HEK293T (cell line): ENCODE measurements around the gene ZBTB1.

Source experiments
- CTCF ChIA-PET: fragments of 350-600 bp; formaldehyde crosslinking; extraction: SDS; loops from one replicate; lab custom pipeline; 2021; ENCODE audit warnings: antibody characterized with exemption, inconsistent platforms; lab: Yijun Ruan, JAX
- POLR2A ChIA-PET: fragments of 350-600 bp; formaldehyde crosslinking; extraction: SDS; loops from one replicate; lab custom pipeline; 2020; ENCODE audit warnings: antibody characterized with exemption, inconsistent platforms; lab: Yijun Ruan, JAX
- DNase-seq: peaks from one replicate; pipeline ENCODE4 v3.0.0; 2012; ENCODE audit warnings: mixed read lengths; ENCODE audit errors: extremely low spot score
- ARNT ChIP-seq: fragments of 450-650 bp; IDR thresholded peaks from 2 replicates; pipeline ENCODE4 v1.6.1; 2017; ENCODE audit warnings: mild to moderate bottlenecking
- BHLHE40 ChIP-seq: fragments of 450-650 bp; IDR thresholded peaks from 2 replicates; pipeline ENCODE4 v1.6.1; 2016; ENCODE audit warnings: mild to moderate bottlenecking, moderate library complexity, borderline replicate concordance
- CTBP1 ChIP-seq: fragments of 450-650 bp; IDR thresholded peaks from 2 replicates; pipeline ENCODE4 v1.6.1; 2016; ENCODE audit warnings: borderline replicate concordance
- ELF4 ChIP-seq: fragments of 450-650 bp; IDR thresholded peaks from 2 replicates; pipeline ENCODE4 v1.6.1; 2017; ENCODE audit warnings: antibody characterized with exemption
- FOXA1 ChIP-seq: fragments of 450-650 bp; IDR thresholded peaks from 2 replicates; pipeline ENCODE4 v1.6.1; 2016; ENCODE audit warnings: mild to moderate bottlenecking
- FOXK2 ChIP-seq: fragments of 450-650 bp; IDR thresholded peaks from 2 replicates; pipeline ENCODE4 v1.6.1; 2016; ENCODE audit warnings: mild to moderate bottlenecking
- FOXM1 ChIP-seq: fragments of 450-650 bp; IDR thresholded peaks from 2 replicates; pipeline ENCODE4 v1.6.1; 2017; ENCODE audit warnings: mild to moderate bottlenecking, borderline replicate concordance
- HDGF ChIP-seq: fragments of 450-650 bp; IDR thresholded peaks from 2 replicates; pipeline ENCODE4 v1.6.1; 2017; ENCODE audit warnings: antibody characterized with exemption, borderline replicate concordance
- L3MBTL2 ChIP-seq: fragments of 450-650 bp; conservative IDR thresholded peaks from 2 replicates; pipeline ENCODE4 v1.6.1; 2016; ENCODE audit warnings: mild to moderate bottlenecking
- LEF1 ChIP-seq: fragments of 450-650 bp; IDR thresholded peaks from 2 replicates; pipeline ENCODE4 v1.6.1; 2017; ENCODE audit warnings: mild to moderate bottlenecking, borderline replicate concordance
- NFRKB ChIP-seq: fragments of 450-650 bp; IDR thresholded peaks from 2 replicates; pipeline ENCODE4 v1.6.1; 2016; ENCODE audit warnings: mild to moderate bottlenecking, moderate library complexity
- SP1 ChIP-seq: fragments of 450-650 bp; IDR thresholded peaks from 2 replicates; pipeline ENCODE4 v1.6.1; 2017
- SUZ12 ChIP-seq: fragments of 450-650 bp; IDR thresholded peaks from 2 replicates; pipeline ENCODE4 v1.6.1; 2016; ENCODE audit warnings: mild to moderate bottlenecking
- TARDBP ChIP-seq: fragments of 450-650 bp; IDR thresholded peaks from 2 replicates; pipeline ENCODE4 v1.6.1; 2016
- ZNF384 ChIP-seq: fragments of 450-650 bp; IDR thresholded peaks from 2 replicates; pipeline ENCODE4 v1.6.1; 2016
- TF ChIP-seq, protein P1 (sequence below): fragments of 450-650 bp; IDR thresholded peaks from 2 replicates; pipeline ENCODE4 v1.6.1; 2016

Gene ZBTB1, protein sequence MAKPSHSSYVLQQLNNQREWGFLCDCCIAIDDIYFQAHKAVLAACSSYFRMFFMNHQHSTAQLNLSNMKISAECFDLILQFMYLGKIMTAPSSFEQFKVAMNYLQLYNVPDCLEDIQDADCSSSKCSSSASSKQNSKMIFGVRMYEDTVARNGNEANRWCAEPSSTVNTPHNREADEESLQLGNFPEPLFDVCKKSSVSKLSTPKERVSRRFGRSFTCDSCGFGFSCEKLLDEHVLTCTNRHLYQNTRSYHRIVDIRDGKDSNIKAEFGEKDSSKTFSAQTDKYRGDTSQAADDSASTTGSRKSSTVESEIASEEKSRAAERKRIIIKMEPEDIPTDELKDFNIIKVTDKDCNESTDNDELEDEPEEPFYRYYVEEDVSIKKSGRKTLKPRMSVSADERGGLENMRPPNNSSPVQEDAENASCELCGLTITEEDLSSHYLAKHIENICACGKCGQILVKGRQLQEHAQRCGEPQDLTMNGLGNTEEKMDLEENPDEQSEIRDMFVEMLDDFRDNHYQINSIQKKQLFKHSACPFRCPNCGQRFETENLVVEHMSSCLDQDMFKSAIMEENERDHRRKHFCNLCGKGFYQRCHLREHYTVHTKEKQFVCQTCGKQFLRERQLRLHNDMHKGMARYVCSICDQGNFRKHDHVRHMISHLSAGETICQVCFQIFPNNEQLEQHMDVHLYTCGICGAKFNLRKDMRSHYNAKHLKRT

DNA sequence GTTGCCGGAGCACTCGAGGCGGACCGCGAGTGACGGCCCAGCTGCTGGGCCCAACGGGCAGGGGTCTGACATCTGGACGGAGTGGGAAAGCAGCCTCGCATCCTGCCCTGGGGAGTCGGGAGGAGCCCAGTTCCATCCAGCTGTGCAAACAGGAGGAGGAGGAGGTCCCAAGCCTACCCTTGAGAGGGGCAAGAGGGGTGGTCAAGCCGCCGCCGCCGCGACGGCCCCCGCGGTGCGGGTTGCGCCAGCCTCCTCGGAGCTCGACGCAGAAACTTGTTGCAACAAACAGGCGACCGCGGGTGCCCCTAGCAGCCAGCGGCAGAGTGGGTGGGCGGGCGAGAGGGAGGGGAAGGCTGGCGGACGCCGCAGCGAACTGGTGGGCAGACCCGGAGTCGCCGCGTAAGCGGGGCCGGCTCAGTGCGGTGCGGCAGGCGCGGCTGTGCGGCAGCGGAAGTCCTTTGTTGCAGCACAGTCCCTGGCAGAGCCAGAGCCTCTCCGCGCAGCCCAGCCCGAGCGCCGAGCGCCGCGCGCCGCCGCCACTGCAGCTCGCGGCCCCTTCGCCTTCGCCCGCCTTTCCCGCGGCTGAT, at the start of gene ZBTB1:
Gene ZBTB1 (plus strand): TSS at position 461 of the 587 bp plus-strand sequence. CDS start 16,735 bp downstream, outside the sequence.
- no peak; the same call in 1 of the 2 replicates for TF ChIP-seq L3MBTL2
- no peak for TF ChIP-seq NFRKB
- DNase-seq = peak; percentile 60
- CTCF ChIA-PET = interaction anchor here (0.6 to 0.9 kb wide), 2 partner anchors 11 to 506 kb away, joined by 3 read pairs; no protein-coding TSS in a partner anchor
- POLR2A ChIA-PET = interaction anchor here (0.7 to 2.2 kb wide), 18 partner anchors 9 to 167 kb away, joined by 3 to 8 read pairs (median 4); partner anchors contain the start of gene HSPA2

DNA sequence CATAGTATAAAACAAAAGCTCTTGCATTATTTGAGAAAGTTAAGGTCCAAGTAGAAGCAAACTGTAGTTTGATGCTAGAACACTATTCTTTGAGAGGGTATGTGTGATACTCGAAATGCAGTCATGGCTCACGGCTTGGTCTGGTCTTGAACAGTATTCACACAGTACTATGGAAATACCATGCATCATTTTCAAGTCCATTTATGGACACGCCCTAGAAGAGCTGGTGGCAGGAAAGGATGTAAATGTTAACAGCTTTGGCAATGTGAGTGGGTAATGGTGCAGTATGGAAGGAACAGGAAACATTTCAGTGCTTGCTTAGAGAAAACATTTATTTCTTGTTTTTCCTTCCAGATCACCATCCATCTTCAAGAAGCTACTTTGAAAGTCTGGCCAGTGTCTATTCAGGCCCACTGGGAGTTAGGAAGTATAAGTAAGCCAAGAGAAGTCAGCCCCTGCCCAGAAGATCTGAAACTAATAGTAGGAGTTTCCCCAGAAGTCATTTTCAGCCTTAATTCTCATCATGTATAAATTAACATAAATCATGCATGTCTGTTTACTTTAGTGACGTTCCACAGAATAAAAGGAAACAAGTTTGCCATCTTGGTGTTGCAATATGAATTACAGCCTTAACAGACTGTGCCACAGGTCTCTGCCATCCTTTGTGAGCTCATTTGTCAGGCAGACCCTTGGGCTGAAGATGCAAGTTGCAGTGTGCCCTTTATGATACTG, 45.0 kb upstream of the ZBTB1 start:
- no peak for DNase-seq
- ChIA-PET POLR2A (interaction anchor here (1.2 kb wide), 1 partner anchor 32 kb away, joined by 3 read pairs; no protein-coding TSS in a partner anchor), CTCF (no interaction called here)
- TF ChIP-seq FOXA1 (no peak), FOXM1 (no peak), CTBP1 (no peak)
- TF ChIP-seq, protein P1, sequence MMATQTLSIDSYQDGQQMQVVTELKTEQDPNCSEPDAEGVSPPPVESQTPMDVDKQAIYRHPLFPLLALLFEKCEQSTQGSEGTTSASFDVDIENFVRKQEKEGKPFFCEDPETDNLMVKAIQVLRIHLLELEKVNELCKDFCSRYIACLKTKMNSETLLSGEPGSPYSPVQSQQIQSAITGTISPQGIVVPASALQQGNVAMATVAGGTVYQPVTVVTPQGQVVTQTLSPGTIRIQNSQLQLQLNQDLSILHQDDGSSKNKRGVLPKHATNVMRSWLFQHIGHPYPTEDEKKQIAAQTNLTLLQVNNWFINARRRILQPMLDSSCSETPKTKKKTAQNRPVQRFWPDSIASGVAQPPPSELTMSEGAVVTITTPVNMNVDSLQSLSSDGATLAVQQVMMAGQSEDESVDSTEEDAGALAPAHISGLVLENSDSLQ = peak; percentile 52

DNA sequence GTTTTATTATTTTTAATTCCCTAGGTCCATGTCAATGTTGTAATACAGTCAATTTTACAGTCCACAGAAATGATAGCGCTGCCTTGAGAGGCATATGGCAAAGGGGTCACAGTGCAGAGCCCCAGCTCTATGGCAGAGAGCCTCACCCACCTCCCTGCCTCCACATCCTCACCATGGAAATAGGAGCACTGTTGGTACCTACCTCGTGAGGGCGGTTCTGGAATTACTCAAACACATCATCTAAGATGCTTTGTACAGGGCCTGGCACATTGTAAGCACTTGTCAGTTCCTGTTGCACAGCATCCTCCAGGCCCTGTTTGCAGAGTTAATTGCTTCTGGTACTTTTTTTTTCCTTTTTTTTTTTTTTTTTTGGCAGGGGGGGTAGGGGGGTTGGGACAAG, 43.3 kb upstream of the ZBTB1 start:
- POLR2A ChIA-PET = no interaction called here
- DNase-seq = no peak
- TF ChIP-seq TARDBP = no peak
- TF ChIP-seq SP1 = no peak
- CTCF ChIA-PET = no interaction called here

DNA sequence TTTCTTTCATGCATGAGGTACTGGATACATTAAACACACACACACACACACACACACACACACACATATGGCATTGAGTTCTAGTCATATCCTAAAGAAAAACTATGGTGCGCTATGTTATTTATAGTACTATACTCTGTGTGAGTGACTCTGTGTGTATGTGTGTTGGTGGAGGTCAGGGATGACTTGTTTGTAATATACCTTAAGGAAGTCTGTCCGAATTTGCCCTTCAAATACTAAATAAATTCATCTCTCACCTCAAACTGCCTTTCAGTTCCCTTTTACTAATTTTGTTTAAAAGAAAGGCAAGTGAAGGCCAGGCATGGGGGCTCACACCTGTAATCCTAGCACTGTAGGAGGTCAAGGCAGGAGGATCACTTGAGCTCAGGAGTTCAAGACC, 41.4 kb upstream of the ZBTB1 start:
- no peak for DNase-seq
- ChIA-PET CTCF (no interaction called here), POLR2A (interaction anchor here (0.6 to 1.8 kb wide), 3 partner anchors 76 to 125 kb away, joined by 3 to 7 read pairs (median 6); partner anchors contain the start of gene MTHFD1)
- TF ChIP-seq LEF1 = no peak
- TF ChIP-seq HDGF = no peak
- TF ChIP-seq L3MBTL2 = no peak
- no peak for TF ChIP-seq NFRKB
- TF ChIP-seq ARNT = no peak
- TF ChIP-seq FOXA1 = no peak
- no peak for TF ChIP-seq ZNF384
- no peak for TF ChIP-seq ELF4
- TF ChIP-seq, protein P1 = no peak
- no peak for TF ChIP-seq SUZ12
- no peak for TF ChIP-seq CTBP1
- no peak for TF ChIP-seq FOXM1
- no peak for TF ChIP-seq FOXK2
- no peak for TF ChIP-seq TARDBP
- no peak for TF ChIP-seq BHLHE40
- TF ChIP-seq SP1 = no peak

DNA sequence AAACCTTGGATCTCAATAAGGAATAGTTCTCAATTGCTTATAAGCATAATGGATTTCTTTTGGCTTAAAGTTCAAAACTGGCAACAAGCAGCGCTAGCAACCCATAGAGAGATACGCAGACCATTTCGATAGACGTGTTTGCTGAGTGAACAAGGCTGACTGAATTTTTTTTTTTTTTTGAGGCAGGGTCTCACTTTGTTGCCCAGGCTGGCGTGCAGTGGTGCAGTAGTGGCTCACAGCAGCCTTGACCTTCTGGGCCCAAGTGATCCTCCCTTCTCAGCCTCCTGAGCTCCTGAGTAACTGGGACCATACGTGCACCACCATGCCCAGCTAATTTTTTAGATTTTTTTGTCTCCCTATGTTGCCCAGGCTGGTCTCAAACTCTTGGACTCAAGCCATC, 40.7 kb upstream of the ZBTB1 start:
- ChIA-PET POLR2A (interaction anchor here (0.6 to 1.8 kb wide), 4 partner anchors 40 to 126 kb away, joined by 3 to 7 read pairs (median 6); partner anchors contain the start of genes MTHFD1 and ZBTB1), CTCF (interaction anchor here (0.6 to 1.6 kb wide), 2 partner anchors 33 to 47 kb away, joined by 3 to 5 read pairs; no protein-coding TSS in a partner anchor)
- no peak for DNase-seq
- TF ChIP-seq ELF4 = no peak
- no peak for TF ChIP-seq SP1
- TF ChIP-seq, protein P1 = no peak
- TF ChIP-seq BHLHE40 = no peak
- TF ChIP-seq ZNF384 = no peak
- no peak for TF ChIP-seq NFRKB
- TF ChIP-seq LEF1 = no peak

DNA sequence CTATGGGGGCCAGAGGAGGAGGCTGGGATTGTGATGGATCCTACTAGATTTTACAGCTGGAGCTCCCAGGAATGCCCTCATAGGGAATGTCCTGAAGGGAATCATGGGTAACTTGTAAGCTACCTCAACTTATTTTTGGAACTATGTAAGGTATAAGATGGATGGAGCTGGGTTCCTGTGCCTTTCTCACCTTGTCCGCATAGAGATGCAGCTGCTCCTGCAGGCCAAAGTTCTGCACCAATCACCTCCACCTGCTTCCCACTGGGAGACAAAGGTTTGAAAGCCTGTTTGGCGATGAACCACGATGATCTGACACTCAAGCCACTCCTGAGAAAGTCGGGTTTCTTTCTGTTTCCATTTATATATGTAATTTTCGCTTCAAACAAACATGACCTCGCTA, 39.9 kb upstream of the ZBTB1 start:
- DNase-seq = no peak
- ChIA-PET POLR2A (interaction anchor here (1.5 kb wide), 1 partner anchor 40 kb away, joined by 5 read pairs; the partner anchor contains the start of gene ZBTB1), CTCF (interaction anchor here (1.6 kb wide), 1 partner anchor 34 kb away, joined by 5 read pairs; no protein-coding TSS in a partner anchor)
- TF ChIP-seq FOXM1 = no peak
- TF ChIP-seq L3MBTL2 = no peak
- no peak for TF ChIP-seq CTBP1
- TF ChIP-seq FOXA1 = no peak
- no peak for TF ChIP-seq NFRKB
- TF ChIP-seq FOXK2 = no peak
- no peak for TF ChIP-seq ZNF384
- no peak for TF ChIP-seq ARNT
- TF ChIP-seq TARDBP = no peak
- no peak for TF ChIP-seq ELF4
- TF ChIP-seq LEF1 = no peak
- TF ChIP-seq BHLHE40 = no peak
- no peak for TF ChIP-seq HDGF
- no peak for TF ChIP-seq SUZ12
- TF ChIP-seq SP1 = no peak
- TF ChIP-seq, protein P1 = no peak
